Posterior cingulate gyrus (tissue), 11 donors: Measurements from ENCODE around the gene SBNO1.
A peak's percentile ranks its signal among the peaks of the same experiment; 100 is the strongest.
"Not testable (repeated sequence)": the region's sequence is repeated elsewhere in the genome, so short reads cannot be mapped to it uniquely, and the experiment has no call there.

ENCODE experiments used
- DNase-seq, 10 donors: peaks; one replicate each; pipeline versions ENCODE4 v3.0.0 to v3.0.0-alpha.2; 2020 to 2021; ENCODE audit warnings: mixed read lengths in 3 of 10
- intact Hi-C: fragments of 100-400 bp; cut with DNase I; formaldehyde crosslinking; loops from one replicate; pipeline ENCODE4 v1.15.1; 2023

SBNO1 gene

DNA sequence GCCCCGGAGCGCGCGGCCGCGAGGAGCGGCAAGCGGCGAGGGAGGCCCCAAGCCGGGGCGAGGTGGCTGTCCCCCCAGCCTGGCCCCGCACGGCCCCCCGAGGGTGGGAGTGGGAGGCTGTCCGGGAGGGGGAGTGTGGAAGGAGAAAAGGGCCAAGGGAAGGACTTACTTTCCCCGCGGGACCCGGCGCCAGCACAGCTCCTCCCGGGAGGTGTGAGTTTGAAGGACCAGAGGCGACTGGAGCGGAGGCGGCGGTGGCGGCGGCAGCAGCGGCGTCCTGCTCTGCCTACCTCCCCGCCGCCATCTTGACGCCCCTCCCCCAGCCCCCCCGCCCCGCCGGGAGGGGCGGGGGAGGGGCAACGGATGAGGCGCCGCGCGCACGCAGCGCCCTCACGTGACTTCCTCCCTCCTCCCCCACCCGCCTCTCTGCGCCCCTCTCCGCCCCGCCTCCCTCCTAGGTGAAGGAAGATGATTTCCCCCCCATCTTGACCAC, at the start of gene SBNO1:
Gene SBNO1 (minus strand): TSS at position 316 of the 493 bp plus-strand sequence. CDS start 14,406 bp downstream, outside the sequence.
- DNase-seq = peak; percentile 73 to 97 (median 82)
- intact Hi-C loops = loop anchor here (1.0 kb wide), 2 partner anchors 19 to 93 kb away; partner anchors contain the start of gene CDK2AP1

DNA sequence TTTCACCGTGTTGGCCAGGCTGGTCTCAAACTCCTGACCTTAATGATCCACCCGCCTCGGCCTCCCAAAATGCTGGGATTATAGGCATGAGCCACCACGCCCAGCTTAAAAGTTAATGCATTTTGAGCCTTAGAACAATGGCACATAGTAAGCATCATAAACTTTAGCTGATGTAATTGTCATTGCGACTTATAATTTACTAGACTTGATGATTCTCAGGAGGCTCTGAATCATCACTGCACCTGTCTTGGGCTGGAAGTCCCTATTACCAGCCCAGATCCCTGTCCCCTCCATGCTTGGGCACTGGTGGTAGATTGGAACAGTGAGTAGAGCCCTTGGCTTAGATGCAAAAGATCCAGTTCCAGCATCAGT, 45.4 kb upstream of the SBNO1 start:
- no peak for DNase-seq
- intact Hi-C loops = no loop called here

DNA sequence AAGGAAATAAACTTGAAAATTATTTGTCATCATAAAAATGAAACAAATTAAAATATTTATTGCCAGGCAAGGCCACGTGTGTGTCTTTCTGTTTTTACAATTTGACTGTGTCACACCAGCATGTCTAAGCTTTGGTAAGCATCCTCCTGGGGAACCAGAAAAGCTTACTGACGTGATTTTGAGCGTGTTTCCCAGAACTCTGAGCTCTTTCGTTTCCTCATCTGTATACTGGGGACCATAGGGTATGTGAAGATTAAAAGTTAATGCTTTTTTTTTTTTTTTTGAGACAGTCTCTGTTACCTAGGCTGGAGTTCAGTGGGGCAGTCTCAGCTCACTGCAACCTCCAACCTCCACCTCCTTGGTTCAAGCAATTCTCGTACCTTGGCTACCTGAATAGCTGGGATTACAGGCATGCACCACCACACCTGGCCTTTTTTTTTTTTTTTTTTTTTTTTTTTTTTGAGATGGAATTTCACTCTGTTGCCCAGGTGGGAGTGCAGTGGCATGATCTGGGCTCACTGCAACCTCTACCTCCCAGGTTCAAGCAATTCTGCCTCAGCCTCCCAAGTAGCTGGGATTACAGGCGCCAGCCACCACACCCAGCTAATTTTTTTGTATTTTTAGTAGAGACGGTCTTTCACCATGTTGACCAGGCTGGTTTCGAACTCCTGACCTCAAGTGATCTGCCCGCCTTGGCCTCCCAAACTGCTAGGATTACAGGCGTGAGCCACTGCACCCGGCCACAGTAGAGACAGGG, 44.8 kb upstream of the SBNO1 start:
- DNase-seq = peak in 1 of 10 donors; percentile 23
- intact Hi-C loops = not testable (repeated sequence)

DNA sequence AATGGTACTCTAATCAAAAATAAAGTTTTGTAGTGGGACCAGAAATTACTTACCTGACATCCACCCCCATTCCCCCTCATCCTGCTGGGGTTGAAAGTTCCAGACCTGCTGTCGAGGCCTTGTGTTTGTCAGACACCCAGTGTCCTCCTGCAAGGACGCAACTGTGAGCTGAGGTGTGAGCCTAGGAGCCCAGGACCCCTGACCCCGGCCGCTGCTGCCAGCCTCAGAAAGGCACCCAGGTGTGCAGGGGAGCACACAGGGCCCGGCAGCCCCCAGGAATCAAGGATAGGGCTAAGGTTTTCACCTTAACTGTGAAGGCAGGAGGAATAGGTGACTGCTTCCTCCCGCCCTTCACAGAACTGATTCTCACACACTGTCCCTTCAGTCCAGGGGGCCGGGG, 44.0 kb upstream of the SBNO1 start:
- intact Hi-C loops = not testable (repeated sequence)

DNA sequence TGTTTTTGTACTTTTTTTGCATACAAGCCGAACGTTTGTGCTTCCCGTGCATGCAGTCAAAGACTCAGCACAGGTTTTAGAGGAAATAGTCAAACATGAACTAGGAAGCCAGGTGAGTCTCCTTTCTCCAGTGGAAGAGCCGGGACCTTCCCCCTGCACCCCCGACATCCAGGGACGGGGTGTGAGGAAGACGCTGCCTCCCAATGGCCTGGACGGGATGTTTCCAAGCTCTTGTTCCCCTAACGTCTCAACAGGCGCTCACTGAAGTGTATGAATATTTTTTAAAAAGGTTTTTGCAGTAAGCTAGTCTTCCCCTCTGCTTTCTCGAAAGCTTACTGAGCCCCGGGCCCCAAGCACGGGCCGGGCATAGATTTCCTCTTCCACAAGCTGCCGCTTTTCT, 43.3 kb upstream of the SBNO1 start:
- peak in 1 of 10 donors; percentile 10 for DNase-seq
- intact Hi-C loops = not testable (repeated sequence)

More for the DNA sequence above, 44.0 kb upstream of the SBNO1 start:
- DNase-seq = peak in 1 of 10 donors; percentile 58

DNA sequence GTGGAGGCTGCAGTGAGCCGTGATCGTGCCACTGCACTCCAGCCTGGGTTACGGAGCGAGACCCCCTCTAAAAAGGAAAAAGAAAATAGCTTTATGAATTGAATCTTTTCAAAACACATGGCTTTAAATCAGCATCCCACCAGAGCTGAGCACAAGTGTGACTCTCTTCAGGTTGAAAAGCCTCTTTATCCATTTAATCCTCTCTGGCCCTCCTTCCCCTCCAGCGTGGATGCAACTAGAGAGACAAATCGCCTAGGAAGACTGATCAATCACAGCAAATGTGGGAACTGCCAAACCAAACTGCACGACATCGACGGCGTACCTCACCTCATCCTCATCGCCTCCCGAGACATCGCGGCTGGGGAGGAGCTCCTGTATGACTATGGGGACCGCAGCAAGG, 42.6 kb upstream of the SBNO1 start:
- DNase-seq, intact Hi-C loops: not testable (repeated sequence)

DNA sequence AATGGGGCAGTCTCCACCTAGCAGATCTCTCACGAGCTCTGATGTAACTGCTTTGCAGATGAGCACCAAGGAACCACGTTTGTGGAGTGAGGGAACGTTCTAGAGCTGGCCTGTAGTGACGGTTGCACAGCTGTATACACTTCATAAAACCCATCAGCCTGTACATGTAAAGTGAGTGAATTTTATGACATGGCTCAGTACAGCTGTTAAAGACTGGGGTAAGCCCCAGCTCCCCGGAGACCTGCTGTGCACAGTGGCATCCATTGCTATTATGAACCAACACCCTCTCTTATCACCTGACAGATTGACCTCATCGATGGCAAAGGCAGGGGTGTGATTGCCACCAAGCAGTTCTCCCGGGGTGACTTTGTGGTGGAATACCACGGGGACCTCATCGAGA, 39.9 kb upstream of the SBNO1 start:
- intact Hi-C loops = no loop called here
- DNase-seq = no peak

DNA sequence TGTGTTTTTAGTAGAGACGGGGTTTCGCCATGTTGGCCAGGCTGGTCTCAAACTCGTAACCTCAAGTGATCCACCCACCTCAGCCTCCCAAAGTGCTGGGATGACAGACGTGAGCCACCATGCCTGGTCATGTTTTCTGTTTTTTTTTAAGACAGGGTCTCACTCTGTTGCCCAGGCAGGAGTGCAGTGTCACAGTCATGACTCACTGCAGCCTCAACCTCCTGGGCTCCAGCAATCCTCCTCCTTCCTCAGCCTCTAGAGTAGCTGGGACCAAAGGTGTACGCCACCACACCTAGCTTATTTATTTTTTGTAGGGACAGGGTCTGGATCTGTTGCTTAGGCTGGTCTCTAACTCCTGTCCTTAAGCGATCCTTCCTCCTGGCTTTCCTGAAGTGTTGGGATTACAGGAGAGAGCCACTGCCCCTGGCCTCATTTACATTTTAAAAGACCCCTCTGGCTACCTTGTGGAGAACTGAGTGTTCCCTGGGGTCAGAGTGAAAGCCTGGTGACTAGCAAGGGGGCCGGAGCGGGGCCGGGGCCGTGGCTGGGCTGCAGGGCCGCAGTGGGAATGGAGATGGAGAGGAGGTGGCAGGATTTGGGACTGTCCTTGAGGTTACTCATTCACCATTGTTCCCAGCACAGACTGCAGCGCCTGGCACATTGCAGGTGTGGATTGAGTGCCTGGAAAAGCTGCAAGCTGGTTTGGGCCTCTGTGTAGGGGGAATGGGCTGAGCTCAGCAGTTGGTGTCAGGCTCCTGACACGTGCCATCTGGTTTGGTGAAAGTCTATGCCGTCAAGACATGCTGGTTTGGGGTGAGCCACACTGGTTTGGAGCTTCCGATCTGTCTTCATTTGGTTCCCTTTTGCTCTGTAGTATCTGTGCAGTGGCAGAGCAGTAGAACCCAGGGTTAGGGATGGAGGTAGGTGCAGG, 37.4 kb upstream of the SBNO1 start:
- intact Hi-C loops = no loop called here
- peak in 4 of 10 donors; percentile 22 to 90 (median 62) for DNase-seq

DNA sequence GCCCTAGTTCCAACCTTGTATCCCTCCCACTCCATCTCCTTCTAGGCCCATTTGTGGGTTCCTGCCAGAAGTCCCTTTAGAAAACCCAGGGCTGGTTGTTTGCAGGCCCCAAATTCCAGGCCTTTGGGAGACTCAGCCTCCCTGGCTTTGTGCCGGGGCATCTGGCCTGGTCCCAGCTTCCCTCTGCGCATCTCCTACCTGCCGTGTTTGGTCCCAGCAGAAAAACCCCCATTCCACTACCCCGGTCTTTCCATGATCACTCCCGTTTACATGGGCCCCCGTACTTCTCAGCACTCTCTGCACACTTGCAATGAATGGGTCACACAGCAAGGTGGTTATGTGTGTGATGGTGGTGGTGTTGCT, 34.6 kb upstream of the SBNO1 start:
- peak in 1 of 10 donors; percentile 67 for DNase-seq
- intact Hi-C loops = no loop called here

DNA sequence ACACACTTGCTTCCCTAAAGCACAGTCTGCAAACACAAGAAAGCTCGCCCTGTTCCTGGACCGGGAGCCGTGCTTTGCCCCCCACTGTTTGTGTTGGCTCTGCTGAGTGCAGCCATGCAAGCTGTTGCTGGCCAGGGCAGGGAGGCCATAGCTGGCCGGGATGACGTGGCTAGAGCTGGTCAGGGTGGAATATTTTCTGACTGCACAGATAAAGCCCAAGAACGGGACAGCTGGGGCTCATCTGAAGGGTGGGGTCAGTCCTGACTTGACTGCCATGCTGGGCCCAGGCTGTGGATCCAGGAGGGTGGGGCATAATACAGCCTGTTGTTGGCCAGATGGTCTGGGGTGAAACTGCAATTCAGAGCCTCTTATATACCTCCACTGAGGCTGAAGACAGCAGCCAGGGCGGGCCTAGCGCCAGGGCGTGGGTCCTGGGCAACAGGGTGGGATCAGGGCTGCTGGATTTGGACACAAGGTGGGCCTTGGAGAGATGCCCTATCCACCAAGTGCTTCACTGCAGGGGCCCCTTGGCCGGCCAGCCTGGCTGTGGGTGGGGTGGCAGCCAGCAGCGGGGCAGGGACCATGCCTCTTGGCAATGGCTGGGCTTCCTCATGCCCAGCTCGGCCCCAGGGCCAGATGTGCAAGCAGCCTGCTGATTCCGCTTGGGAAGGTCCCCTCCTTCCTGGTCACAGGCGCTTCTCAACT, 34.1 kb upstream of the SBNO1 start:
- peak in 8 of 10 donors; percentile 28 to 90 (median 58) for DNase-seq
- intact Hi-C loops = no loop called here

DNA sequence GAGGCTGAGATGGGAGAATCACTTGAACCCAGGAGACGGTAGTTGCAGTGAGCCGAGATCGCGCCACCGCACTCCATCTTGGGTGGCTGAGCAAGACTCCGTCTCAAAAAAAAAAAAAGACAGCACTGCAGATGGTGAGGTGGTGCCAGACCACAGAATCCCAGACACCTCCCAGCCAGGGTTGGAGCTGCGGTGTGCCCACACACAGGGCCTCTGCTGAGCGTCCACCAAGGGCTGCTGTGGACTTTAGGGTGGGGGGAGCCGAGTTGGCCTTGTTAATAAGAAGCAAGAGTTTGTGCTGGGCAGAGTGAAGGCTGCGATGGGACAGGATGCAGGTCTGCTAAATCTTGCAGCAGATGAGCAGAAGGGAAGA, 33.5 kb upstream of the SBNO1 start:
- peak in 1 of 10 donors; percentile 73 for DNase-seq
- intact Hi-C loops = no loop called here

DNA sequence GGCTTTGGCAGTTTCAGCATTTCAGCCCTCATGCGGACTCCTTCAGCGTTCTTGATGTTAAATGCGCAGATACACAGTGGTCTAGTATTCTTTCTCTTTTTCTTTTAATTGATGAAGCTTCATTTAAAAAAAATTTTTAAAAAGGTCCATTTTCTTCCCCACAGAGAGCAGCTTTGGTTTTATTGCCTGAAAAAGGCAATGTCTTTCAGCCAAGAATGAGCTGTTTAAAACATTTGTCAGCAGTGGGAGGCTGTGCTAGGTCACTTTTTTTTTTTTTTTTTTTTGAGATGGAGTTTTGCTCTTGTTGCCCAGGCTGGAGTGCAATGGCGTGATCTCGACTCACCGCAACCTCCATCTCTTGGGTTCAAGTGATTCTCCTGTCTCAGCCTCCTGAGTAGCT, 32.8 kb upstream of the SBNO1 start:
- no peak for DNase-seq
- intact Hi-C loops = no loop called here

DNA sequence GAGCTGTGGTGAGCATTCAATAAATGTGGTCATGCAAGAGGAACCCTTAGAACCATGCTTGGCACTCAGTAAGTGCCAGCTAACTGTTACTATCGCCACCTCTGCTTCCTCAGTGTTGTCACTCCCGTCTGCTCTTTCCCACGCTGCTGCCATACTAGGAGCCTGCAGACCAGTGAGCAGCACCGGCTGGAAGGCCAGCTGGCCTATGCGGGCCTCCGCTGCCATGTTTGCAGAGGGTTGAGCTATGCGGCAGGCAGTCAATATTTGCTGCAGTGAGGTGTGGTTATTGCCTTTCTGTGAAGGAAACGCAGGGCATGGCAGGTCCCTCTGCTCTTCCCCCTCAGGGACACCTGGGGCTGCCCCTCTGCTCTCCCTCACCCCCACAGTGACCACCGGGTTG, 32.3 kb upstream of the SBNO1 start:
- intact Hi-C loops = no loop called here
- peak in 3 of 10 donors; percentile 76 to 86 (median 84) for DNase-seq

DNA sequence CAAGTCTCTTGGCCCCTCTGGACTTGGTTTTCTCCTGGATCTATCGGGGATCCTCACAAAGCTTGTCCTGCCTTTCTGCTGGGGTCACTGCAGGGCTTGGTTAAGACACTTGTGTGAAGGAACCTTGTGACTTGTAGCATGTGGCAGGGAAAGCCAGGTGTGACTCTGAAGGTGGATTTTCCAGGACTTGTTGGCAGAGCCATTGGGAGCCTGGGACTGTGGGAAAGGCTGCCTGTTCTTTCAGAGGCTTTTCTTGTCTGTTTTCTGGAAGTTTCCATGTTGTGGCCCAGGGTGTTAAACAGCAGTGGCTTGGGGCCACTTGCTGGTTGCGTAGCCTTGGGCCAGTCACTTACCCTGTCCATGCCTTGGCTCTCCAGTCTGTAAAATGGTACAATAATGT, 31.9 kb upstream of the SBNO1 start:
- intact Hi-C loops = no loop called here
- DNase-seq = no peak

DNA sequence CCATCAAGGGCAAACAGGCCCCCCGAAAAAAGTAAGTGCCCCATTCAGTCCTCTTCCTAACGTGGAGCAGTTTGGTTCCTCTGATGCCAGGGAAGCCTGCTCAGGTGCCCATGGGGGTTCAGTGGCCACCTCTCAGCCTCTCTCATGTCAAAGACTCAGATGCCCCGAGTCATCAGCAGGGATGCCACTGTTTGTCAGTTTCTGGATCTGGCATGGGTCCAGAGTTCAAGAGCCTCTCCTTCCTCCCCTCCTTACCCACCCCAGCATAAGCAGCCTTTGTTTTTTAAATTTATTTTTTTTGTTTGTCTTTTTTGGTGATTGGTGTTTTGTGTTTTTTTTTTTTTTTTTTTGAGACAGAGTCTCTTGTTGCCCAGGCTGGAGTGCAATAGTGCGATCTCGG, 30.6 kb upstream of the SBNO1 start:
- no peak for DNase-seq
- intact Hi-C loops = no loop called here

DNA sequence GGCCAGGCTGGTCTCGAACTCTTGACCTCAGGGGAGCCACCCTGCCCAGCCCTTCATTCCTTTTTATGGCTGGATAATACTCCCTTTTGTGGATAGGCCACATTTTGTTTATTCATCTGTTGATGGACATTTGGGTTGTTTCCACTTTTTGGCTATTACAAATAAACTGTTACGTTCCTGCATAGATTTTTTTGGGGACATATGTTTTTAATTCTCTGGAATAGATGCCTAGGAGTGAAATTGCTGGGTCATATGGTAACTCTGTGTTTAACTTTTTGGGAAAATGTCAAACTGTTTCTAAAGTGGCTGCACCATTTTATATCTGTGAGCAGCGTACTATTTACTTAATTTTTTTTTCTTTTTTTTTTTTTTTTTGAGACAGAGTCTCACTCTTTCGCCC, 29.1 kb upstream of the SBNO1 start:
- intact Hi-C loops = no loop called here
- DNase-seq = no peak

DNA sequence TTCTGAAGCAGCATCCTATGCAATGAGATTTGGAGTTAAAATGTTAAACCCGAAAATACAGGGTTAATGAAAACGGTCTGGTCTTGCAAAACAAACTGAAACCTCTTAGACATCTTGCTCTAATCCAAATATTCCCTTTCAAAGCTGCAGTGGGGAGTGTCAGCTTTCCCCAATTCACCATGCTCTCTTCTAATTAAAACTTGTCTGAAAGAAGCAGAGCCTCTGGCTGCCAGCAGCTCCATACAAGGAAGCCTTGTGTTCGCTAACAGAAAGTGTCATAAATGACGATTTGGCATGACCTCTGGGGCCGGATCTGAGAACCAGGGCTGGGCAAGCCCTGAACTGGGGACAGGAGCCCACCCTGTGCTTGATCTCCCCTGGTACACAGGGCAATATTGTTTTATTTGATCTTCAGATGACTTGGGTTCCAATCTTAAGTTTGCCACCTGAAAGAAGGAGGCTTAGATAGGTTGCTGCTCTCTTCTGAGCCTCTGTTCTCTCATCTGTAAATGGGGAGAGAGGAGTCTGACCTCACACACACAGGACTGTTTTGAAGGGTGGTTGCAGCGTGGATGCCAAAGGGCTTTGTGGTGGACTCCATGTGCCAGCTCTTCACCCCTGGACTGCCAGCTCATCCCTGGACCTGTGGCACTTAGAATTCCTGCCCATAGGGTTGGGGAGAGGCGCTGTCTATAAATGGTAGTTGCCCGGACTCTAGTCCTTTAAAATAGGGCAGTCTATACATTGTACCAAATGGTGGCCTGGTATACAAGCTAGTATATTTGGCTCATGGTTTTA, 27.1 kb upstream of the SBNO1 start:
- no peak for DNase-seq

DNA sequence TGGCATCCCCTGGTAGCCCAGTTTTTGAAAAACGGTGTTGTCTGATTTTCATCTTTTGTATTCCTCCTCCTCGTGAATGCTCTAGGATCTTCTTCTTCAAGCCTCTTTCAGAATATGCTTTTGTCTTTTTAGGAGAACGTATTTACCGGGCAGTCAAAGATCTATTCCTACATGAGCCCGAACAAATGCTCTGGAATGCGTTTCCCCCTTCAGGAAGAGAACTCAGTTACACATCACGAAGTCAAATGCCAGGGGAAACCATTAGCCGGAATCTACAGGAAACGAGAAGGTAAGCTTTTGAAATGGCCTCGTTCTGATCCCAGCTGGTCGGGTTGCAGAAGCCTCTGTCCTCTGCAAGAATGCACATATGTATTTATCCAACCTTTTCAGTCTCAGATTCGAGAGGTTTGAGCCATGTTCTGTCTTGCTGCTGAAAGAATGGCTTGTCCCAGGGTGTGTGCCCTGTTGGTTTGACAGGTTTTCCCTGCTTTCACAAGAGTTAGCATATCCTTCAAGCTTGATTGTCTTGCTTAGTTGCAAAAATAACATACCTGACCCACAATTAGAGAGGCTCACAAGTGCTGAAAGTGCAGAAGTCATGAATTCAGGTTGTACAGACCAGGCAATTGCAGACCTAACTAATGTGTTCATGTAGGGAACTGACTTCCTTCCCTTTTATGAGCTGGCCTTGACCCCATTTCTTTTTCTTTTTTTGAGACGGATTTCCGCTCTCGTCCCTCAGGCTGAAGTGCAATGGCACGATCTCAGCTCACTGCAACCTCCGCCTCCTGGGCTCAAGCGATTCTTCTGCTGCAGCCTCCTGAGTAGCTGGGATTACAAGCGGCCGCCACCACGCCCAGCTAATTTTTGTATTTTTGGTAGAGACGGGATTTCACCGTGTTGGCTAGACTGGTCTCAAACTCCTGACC, 26.1 kb upstream of the SBNO1 start:
- no peak for DNase-seq
- intact Hi-C loops = no loop called here

More for the DNA sequence above, 27.1 kb upstream of the SBNO1 start:
- intact Hi-C loops = no loop called here
